Nephron progenitor cell (in vitro differentiated cells): ENCODE data around the gene EXPH5.

ENCODE experiments used
- DNase-seq: peaks from one replicate; pipeline ENCODE4 v3.0.0; 2021
- H3K27ac Mint-ChIP-seq: 2 replicates; pipeline ENCODE4 v1.8.0; 2021; ENCODE audit warnings: mild to moderate bottlenecking, moderate library complexity, mixed read lengths
- H3K27me3 Mint-ChIP-seq: 2 replicates; pipeline ENCODE4 v1.8.0; 2021; ENCODE audit warnings: mild to moderate bottlenecking, low read depth, mixed read lengths; ENCODE audit not compliant: poor library complexity
- H3K36me3 Mint-ChIP-seq: 2 replicates; pipeline ENCODE4 v1.8.0; 2021; ENCODE audit warnings: low read depth, mixed read lengths
- H3K4me1 Mint-ChIP-seq: 2 replicates; pipeline ENCODE4 v1.8.0; 2021; ENCODE audit warnings: mixed read lengths
- H3K4me3 Mint-ChIP-seq: 2 replicates; pipeline ENCODE4 v1.8.0; 2021; ENCODE audit warnings: mild to moderate bottlenecking, moderate library complexity, mixed read lengths
- H3K9me3 Mint-ChIP-seq: 2 replicates; pipeline ENCODE4 v1.8.0; 2021; ENCODE audit warnings: mild to moderate bottlenecking, moderate library complexity, mixed read lengths
- TF ChIP-seq, protein P1 (sequence below): fragments of 200-600 bp; sonication (generic); IDR thresholded peaks from 2 replicates; pipeline ENCODE4 v1.5.0; 2021; ENCODE audit warnings: antibody characterized with exemption

EXPH5 gene

DNA sequence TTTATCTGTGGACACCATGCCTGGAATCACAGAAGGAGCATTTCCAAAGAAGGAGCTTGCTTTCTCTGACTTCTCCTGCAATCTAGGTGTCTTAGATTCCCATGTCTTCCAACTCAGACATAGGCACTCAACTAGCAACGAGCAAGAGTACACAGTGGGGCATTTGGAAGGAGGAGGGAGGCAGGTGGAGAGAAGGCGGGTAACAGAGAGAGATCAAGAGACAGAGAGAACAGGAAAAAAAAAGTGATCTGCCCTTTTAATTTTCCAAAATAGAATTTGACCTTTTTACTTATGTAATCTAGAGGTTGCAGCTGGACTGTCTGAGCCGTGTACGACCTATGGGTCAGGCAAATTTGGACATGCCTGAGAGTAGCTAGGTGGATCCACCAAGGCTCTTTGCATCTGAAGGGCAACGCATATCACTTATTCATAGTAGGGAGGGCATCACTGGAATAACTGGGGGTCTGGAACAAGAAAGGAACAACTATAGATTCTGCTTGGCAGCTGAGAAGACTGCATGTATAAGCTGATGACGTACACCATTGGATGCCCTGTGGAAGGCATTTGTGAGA, 58.1 kb downstream of the EXPH5 start:
- Mint-ChIP-seq H3K4me1 (peaks cover 40% of the 10 kb centered on the region), H3K4me3 (no peak overlapping the region)
- DNase-seq, result no peak

DNA sequence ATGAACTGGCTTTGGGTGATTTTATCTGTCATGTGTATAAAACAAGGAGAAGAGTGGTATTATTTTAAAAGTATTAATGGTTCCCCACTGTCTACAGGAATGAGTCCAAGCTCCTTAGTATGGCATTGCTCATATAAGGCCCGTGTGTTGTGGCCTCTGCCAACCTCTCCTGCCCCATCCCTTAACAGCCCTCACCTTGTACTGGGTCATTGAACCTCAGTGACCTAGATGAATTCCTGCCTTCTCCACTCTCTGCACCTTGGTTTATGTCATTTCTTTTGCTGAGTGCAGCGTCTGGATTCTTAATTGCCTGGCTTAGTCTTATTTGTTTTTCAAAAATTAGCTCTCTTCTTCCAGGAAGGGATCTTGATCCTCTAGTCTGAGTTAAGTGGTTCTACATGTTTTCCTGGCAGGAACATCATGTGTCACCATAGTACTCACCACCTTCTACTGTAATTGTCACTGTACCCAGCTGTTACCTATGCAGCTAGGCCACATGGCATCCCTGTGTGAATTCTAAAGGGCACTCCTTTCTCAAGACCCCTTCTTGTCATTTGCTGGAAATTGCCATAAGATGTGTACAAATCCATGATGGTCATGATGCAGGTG, 59.2 kb downstream of the EXPH5 start:
- no peak for DNase-seq

More for the DNA sequence above, 58.1 kb downstream of the EXPH5 start:
- no peaks in the 10 kb centered on the region for H3K9me3 Mint-ChIP-seq
- TF ChIP-seq, protein P1, sequence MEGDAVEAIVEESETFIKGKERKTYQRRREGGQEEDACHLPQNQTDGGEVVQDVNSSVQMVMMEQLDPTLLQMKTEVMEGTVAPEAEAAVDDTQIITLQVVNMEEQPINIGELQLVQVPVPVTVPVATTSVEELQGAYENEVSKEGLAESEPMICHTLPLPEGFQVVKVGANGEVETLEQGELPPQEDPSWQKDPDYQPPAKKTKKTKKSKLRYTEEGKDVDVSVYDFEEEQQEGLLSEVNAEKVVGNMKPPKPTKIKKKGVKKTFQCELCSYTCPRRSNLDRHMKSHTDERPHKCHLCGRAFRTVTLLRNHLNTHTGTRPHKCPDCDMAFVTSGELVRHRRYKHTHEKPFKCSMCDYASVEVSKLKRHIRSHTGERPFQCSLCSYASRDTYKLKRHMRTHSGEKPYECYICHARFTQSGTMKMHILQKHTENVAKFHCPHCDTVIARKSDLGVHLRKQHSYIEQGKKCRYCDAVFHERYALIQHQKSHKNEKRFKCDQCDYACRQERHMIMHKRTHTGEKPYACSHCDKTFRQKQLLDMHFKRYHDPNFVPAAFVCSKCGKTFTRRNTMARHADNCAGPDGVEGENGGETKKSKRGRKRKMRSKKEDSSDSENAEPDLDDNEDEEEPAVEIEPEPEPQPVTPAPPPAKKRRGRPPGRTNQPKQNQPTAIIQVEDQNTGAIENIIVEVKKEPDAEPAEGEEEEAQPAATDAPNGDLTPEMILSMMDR, result no peak
- peaks cover 23% of the 10 kb centered on the region for H3K36me3 Mint-ChIP-seq
- no peak overlapping the region for H3K27ac Mint-ChIP-seq
- peaks cover 3% of the 10 kb centered on the region for H3K27me3 Mint-ChIP-seq

DNA sequence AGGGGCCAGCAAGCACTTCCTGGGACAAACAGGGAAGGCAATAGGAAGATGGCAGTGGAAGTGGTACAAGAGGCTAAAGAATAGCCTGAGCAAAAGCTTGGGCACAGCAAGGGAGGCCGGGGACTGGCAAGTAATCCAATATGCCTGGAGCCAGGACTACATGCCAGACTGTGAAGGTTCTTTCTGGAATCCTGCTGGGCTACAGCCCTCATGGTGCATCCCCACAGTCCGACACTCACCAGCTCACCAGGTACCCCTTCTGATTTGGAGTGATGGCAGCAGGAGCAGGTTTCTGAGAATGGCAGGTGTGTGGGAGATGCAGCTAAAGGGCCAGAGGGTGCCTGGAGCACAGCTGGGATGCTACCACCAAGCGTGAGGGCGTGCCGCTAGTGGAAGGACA, 63.1 kb downstream of the EXPH5 start:
- Mint-ChIP-seq H3K9me3 (no peaks in the 10 kb centered on the region), H3K4me3 (no peak overlapping the region), H3K36me3 (peaks cover 25% of the 10 kb centered on the region), H3K27me3 (peaks cover 3% of the 10 kb centered on the region), H3K27ac (no peak overlapping the region), H3K4me1 (peaks cover 3% of the 10 kb centered on the region)
- no peak for DNase-seq
- TF ChIP-seq, protein P1, result no peak

More for the DNA sequence above, 59.2 kb downstream of the EXPH5 start:
- TF ChIP-seq, protein P1, result no peak
- H3K27ac Mint-ChIP-seq, result no peak overlapping the region
- no peak overlapping the region for H3K4me3 Mint-ChIP-seq
- peaks cover 23% of the 10 kb centered on the region for H3K36me3 Mint-ChIP-seq
- no peaks in the 10 kb centered on the region for H3K9me3 Mint-ChIP-seq
- peaks cover 3% of the 10 kb centered on the region for H3K27me3 Mint-ChIP-seq
- H3K4me1 Mint-ChIP-seq, result peaks cover 38% of the 10 kb centered on the region

DNA sequence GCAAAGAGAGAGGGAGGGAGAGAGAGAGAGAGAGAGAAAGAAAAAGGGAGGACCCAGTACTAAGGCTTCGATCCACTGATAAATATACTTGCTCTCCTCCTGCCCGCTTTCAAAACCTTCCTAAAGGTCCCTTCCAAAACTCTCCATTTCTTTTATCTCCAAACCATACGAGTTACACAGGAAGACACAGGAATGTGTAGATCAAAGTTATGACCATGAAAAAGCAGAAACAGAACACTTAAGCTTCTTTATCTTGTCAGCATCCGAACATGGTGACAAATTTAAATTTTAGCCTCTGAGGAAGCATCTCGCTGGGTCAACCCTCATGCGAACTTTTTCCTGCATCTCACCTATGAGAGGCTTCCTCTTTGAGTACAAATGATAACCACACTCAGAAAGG, 66.2 kb downstream of the EXPH5 start:
- Mint-ChIP-seq H3K9me3 (no peaks in the 10 kb centered on the region), H3K4me3 (no peak overlapping the region), H3K36me3 (peaks cover 18% of the 10 kb centered on the region), H3K27ac (no peak overlapping the region), H3K27me3 (peaks cover 1% of the 10 kb centered on the region), H3K4me1 (no peaks in the 10 kb centered on the region)
- no peak for DNase-seq
- TF ChIP-seq, protein P1, result no peak

DNA sequence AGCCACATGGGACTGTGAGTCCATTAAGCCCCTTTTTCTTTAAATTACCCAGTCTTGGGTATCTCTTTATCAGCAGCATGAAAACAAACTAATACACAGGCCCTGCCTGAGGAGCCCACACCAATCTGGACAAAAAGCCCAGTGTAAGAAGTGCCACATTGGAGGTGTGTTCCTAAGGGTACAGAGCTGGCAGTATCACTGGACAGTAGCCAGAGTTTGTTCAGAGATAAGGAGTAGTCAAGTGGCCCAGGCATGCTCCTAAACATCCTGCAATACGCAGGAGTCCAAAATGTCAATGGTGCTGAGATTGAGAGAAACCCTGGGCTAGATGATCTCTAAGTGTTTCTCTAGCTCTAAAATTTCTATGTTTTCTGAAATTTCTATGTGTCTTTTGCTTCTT, 68.4 kb downstream of the EXPH5 start:
- H3K4me3 Mint-ChIP-seq, result no peak overlapping the region
- TF ChIP-seq, protein P1, result no peak
- H3K27me3 Mint-ChIP-seq, result no peaks in the 10 kb centered on the region
- H3K4me1 Mint-ChIP-seq, result peaks cover 4% of the 10 kb centered on the region
- H3K9me3 Mint-ChIP-seq, result no peaks in the 10 kb centered on the region
- DNase-seq, result no peak
- peaks cover 23% of the 10 kb centered on the region for H3K36me3 Mint-ChIP-seq
- H3K27ac Mint-ChIP-seq, result no peak overlapping the region

DNA sequence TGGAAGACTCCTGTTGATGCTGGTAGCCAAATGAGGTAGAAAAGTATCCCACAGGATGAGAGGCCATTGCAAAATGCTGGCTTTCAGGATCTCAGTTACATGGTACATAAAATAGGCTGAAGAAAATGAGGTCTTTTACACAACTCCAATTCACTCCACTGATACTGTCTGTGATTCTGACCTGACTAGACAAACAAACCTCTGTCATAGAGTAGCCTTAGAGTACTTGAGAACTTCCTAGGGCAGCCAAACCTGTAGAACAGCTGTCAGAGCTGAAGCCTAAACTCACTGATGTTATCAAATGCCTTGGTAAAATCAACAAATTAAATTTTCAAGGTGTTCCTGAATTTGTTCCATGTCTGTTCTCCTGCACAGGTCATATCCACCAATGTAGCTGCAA, 69.1 kb downstream of the EXPH5 start:
- no peaks in the 10 kb centered on the region for H3K27me3 Mint-ChIP-seq
- peaks cover 23% of the 10 kb centered on the region for H3K36me3 Mint-ChIP-seq
- H3K27ac Mint-ChIP-seq, result no peak overlapping the region
- no peak overlapping the region for H3K4me3 Mint-ChIP-seq
- DNase-seq, result no peak
- TF ChIP-seq, protein P1, result no peak
- peaks cover 4% of the 10 kb centered on the region for H3K4me1 Mint-ChIP-seq
- no peaks in the 10 kb centered on the region for H3K9me3 Mint-ChIP-seq
